Activated CD4-positive, CD25-positive, alpha-beta regulatory T cell treated with anti-CD3 and anti-CD28 coated beads, Interleukin-2, amount 50 U/mL, for 72 hours (primary cell): ENCODE measurements around the gene PIGH.
A peak's percentile ranks its signal among the peaks of the same experiment; 100 is the strongest.
"Not testable (repeated sequence)": the region's sequence is repeated elsewhere in the genome, so short reads cannot be mapped to it uniquely, and the experiment has no call there.

ENCODE experiments used
- DNase-seq: peaks from one replicate; pipeline ENCODE4 v3.0.0; 2021

The PIGH gene, protein sequence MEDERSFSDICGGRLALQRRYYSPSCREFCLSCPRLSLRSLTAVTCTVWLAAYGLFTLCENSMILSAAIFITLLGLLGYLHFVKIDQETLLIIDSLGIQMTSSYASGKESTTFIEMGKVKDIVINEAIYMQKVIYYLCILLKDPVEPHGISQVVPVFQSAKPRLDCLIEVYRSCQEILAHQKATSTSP

DNA sequence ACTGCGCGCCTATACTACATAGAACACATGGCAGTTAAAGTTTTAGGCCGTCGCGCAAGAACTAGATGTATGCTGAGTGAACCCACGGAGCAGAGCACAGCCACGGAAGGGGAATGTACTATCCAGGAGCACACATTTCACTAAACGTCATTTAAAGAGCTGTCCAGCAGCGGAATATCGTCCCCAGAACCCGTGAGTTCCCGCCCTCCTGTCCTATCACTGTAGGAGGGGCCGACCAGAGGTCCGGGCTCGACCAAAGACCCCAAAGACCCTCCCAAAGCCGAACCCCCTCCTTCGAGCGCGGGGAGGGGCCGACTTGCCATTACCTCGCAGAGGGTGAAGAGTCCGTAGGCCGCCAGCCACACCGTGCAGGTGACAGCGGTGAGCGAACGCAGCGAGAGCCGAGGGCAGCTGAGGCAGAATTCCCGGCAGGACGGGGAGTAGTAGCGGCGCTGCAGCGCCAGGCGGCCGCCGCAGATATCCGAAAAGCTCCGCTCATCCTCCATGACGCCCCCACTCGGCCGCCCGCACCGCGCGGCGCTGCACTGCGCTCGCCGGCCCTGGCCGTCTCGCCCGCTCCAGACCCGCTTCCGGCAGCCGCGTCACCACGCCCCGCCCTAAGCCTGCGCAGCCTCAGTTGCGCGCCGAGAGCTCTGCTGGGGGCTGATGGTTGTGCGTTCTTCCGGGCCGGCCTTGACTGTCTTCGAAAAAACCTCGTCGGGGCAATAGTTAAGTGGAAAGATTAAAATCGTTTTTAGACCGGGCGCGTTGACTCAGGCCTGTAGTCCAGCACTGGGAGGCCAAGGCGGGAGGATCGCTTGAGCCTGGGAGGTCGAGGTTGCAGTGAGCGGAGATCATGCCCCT is at the start of gene PIGH:
Gene PIGH, minus strand, starts transcription at position 571 of the 864 bp plus-strand sequence. Its CDS starts 65 bp downstream, at position 506.
- DNase-seq, result peak; percentile 95

- DNase-seq, result no peak
These were observed 46.1 kb upstream of the PIGH start for GRCh38 chr14:67646131-67646530.

DNA sequence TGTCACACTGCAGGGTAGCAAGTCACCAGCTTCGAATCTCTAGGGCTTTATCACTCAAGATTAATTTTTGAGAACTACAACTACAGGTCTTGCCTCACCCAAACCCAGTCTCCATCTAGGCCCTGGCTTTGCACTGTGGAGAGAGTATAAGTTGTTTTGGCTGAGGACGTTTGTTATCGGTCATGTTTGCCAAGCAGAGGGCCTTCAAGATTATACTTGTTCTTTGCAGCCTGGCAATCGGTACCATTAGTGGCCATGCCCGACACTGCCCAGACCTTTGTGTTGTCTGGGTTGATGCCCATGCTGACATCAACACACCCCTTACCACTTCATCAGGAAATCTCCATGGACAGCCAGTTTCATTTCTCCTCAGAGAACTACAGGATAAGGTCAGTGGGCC is 45.3 kb upstream of the PIGH start:
- no peak for DNase-seq

DNA sequence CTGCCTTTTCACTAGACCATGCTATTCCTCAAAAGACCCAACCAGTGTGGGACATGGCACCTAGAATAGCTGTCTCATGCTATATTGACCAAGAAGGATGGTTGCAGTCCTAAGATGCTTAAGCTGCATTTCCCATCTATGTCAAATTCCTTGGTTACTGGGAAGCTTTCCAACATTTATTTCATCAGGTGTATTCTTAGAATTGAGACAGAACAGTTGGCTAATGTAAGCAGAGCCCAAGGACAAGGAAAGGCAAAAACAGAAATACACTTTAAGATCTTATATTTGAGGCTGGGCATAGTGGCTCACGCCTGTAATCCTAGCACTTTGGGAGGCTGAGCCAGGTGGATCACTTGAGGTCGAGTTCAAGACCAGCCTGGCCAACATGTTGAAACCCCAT is 44.4 kb upstream of the PIGH start:
- DNase-seq, result no peak

- no peak for DNase-seq
These were observed 43.6 kb upstream of the PIGH start for GRCh38 chr14:67643713-67644112.

- DNase-seq, result no peak
These were observed 42.1 kb upstream of the PIGH start for GRCh38 chr14:67641902-67642749.

GRCh38 chr14:67641480-67641879 is 41.4 kb upstream of the PIGH start:
- DNase-seq, result no peak

GRCh38 chr14:67638642-67639041 is 38.6 kb upstream of the PIGH start:
- DNase-seq, result no peak

GRCh38 chr14:67636361-67636919 is 36.4 kb upstream of the PIGH start:
- no peak for DNase-seq

DNA sequence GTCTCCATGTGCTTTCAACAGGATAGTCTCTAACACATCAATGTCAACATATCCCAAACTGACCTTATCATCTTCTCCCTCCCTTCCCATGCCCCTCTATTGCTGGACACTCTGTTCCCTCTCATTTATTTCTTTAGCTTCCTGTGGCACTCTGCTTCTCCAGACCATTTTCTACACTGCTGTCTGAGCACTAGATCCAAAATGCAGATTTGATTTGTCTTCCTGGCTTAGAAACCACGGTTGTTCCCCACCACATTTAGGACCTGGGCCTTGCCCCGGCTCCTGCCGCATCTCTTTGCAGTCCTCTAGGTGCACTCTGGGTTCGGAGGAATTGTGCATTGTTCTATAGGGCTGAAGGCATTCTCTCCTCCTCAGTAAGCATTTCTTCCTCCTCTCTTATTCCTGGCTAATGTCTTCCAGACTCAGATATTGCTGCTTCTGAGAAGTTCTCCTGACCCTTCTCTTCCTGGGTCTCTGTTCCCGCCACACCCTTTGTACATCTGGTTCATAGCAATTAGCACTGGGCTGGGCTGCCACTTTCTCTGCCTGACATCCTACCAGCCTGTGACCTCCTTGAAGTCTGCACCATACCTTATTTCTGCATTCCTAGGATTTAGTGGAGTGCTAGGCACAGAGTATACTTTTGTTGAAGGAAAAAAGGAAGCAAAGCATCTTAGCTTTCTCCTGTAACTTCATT is 33.5 kb upstream of the PIGH start:
- no peak for DNase-seq

GRCh38 chr14:67630938-67631337 is 30.9 kb upstream of the PIGH start:
- DNase-seq, result no peak

DNA sequence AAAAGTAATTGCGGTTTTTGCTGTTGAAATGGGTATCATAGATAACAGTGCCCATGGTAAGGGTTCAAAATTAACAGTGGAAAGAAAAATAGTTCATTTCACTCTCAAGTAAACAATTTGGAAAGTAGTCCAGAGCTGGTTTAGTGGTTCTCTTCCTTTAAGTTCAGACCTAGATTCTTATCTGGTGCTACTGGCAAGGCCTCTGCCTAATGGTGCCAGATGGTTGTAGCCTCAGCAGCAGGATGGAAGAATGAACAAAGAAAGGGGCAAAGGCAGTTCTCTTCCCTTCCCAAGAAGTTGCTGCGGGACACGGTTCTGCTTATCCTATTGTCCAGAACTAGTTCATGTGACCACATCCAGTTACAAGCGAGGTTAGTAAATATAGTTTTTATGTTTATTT is 30.1 kb upstream of the PIGH start:
- no peak for DNase-seq

- DNase-seq, result no peak
These were observed 27.5 kb upstream of the PIGH start for GRCh38 chr14:67627519-67627918.

DNA sequence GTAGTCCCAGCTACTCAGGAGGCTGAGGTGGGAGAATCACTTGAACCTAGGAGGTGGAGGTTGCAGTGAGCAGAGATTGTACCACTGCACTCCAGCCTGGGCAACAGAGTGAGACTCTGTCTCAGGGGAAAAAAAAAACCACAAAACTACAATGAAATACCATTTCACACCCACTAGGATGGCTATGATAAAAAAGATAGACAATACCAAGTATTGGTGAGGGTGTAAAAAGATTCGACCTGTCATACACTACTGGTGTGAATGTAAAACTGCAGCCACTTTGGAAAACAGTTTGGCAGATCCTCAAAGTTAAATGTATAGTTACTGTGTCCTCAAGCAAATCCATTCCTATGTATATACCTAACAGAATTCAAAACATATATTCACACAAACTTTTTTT is 26.1 kb upstream of the PIGH start:
- not testable (repeated sequence) for DNase-seq

GRCh38 chr14:67623114-67623513 is 23.0 kb upstream of the PIGH start:
- no peak for DNase-seq

- no peak for DNase-seq
These were observed 22.6 kb upstream of the PIGH start for GRCh38 chr14:67622675-67623074.

- no peak for DNase-seq
These were observed 20.2 kb upstream of the PIGH start for GRCh38 chr14:67620217-67620785.

- peak; percentile 98 for DNase-seq
These were observed 19.6 kb upstream of the PIGH start, which contains the start of gene ARG2 for GRCh38 chr14:67619446-67620216. Gene ARG2 (plus strand): TSS chr14:67619920. CDS start chr14:67619978, 58 bp downstream.

DNA sequence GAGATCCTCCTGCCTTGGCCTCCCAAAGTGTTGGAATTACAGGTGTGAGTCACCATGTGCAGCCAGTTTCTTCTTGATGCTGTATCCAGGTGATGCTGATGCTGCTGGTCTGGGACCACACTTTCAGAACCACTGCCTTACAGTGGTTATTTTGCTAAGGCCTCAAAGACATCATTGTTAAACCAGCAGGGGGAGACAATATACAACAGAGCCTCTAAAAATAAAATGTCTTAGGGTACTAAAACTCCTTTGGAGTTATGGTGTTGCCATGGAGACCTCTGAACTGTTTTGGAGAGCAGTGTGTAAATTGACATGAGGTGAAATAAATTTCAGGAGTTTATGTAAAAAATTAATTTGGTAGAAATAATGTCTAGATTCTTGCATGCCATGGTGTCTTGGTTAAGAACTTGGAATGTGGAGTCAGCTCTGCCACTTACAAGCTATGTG is 18.6 kb upstream of the PIGH start:
- DNase-seq, result no peak

DNA sequence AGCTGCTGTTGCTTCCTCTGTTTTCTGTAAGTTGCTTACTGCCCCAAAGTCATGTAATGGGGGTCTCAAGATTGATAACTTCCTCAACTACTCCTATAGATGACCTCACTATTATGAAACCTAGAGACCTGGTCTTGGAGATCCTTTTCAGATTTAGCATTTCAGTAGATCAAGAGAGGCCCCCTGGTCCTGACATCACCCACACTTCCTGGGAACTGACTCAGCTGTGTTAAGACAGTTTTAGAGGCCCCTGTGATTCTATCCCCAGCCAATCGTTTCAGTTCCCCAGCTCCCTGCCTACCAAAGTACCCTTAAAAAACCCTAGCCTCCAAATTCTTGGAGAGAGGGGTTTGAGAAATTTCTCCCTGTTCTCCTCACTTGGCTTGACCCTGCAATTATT is 10.4 kb upstream of the PIGH start:
- DNase-seq, result no peak

DNA sequence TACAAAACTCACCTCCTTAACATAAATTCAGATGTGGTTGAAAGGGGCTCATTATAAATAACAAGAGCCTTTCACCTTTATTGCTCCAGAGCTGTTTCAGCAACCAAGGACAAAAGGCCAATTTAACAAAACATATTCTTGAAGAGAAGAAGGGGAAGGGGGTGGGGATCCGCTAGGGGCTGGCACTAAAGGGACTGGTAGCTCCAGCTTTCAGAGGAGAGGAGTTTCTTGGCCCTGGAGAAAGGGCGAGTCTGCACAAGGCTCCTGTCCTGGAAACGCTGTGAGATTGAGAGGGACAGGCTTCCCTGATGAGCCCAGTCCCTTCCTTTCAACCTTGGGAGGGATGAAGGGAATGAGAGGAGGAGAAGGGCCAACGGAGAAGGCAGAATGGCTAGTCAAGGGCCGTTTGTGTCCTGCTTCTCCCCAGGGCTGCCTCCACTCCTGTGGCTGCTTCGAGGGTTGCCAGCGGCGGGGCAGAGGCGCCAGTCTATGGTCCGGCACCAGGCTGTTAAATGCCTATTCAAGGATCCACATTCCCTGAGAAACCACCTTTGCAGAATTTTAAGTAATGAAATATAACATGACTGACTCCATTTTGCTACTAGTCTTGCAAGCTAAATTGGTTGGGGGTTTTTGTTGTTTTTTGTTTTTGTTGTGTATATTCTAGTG is 9.7 kb upstream of the PIGH start:
- no peak for DNase-seq
